Prostate gland (tissue), 2 donors: ENCODE results near the gene G6PC2.

ENCODE experiments used
- POLR2A ChIP-seq: fragments of 450-650 bp; IDR thresholded peaks from one replicate; pipeline ENCODE4 v1.6.1; 2016; ENCODE audit warnings: antibody characterized with exemption, mild to moderate bottlenecking
- TF ChIP-seq, protein P1 (sequence below), 4 experiments: fragments of 200-600 bp in 2 of 4; fragments of 450-650 bp in 2 of 4; sonication (generic) in 2 of 4; IDR thresholded peaks; 1 replicate in 3 of 4; 2 replicates in 1 of 4; pipeline ENCODE4 v1.5.1; 2016 to 2019; ENCODE audit warnings: antibody characterized with exemption in 4 of 4, mild to moderate bottlenecking in 2 of 4, moderate library complexity in 2 of 4

- no peak for TF ChIP-seq POLR2A
- TF ChIP-seq, protein P1, sequence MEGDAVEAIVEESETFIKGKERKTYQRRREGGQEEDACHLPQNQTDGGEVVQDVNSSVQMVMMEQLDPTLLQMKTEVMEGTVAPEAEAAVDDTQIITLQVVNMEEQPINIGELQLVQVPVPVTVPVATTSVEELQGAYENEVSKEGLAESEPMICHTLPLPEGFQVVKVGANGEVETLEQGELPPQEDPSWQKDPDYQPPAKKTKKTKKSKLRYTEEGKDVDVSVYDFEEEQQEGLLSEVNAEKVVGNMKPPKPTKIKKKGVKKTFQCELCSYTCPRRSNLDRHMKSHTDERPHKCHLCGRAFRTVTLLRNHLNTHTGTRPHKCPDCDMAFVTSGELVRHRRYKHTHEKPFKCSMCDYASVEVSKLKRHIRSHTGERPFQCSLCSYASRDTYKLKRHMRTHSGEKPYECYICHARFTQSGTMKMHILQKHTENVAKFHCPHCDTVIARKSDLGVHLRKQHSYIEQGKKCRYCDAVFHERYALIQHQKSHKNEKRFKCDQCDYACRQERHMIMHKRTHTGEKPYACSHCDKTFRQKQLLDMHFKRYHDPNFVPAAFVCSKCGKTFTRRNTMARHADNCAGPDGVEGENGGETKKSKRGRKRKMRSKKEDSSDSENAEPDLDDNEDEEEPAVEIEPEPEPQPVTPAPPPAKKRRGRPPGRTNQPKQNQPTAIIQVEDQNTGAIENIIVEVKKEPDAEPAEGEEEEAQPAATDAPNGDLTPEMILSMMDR (IDR thresholded peaks at IDR 0.05), result no peak
Observed at GRCh38 chr2:168854651-168855050, 46.4 kb upstream of the G6PC2 start.
